GM21423 (cell line): ENCODE results near the gene LBX2.
A peak's percentile ranks its signal among the peaks of the same experiment; 100 is the strongest.

Experiments
- ATAC-seq: cut with Tn5 transposase; IDR thresholded peaks from one replicate; pipeline ENCODE4 v1.9.1; 2021; ENCODE audit warnings: mild to moderate bottlenecking, moderate library complexity; ENCODE audit not compliant: unreplicated experiment

The LBX2 gene

DNA sequence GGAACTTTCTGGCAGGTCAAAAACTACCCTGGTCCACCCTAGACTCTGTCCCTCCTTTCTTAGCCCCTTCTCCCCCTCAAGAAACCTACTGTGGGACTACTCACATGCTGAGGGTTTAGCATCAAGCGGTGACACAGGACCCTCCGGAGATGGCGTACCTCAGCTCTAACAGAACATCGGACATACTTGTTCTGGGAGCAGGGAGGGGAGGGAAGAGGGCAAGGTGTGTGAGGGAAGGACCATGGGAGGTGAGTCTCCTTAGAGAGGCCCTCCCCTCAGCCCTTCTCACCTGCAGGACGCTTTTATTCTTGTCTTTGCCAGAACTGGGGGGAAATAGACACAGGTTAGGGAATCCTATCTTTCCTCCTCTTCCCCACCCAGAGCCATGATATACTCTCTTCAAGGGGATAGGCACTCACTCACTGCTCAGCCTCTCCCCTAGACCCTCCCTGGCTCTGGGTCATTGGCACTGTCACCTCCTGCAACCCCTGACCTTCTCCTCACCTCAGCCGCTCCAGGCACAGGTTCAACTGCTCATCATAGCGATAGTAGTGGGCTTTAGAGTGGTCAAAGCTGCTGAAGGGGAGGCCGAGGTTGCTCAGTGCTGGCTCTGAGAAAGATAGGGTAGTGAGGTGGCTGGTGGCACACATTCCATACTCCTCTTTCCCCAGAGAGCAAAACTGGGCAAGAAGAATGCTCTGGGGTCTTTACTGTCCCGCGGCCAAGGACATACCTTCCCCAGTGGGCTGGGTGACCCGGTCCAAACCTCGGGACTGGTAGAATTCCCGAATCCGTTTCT is 6.2 kb upstream of the LBX2 start:
- no peak for ATAC-seq

DNA sequence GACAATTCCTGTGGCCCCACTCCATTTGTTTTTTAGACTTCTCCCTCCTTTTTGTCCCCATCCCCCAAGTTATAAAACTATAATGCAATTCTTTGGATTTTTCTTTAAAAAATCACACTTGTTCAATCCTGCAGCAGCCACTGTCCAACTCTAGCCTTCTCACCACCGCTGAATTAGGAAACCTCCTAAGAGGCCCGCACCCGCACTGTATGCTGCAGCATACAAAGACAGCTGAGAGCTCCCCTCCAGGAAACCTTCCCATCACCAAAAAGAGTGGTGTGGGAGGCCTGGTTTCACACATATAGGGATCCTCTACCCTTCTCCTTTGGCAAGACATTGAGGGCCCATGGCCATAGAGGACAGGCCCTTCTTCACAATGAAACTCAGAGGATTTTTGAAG is 5.2 kb upstream of the LBX2 start:
- ATAC-seq: no peak

DNA sequence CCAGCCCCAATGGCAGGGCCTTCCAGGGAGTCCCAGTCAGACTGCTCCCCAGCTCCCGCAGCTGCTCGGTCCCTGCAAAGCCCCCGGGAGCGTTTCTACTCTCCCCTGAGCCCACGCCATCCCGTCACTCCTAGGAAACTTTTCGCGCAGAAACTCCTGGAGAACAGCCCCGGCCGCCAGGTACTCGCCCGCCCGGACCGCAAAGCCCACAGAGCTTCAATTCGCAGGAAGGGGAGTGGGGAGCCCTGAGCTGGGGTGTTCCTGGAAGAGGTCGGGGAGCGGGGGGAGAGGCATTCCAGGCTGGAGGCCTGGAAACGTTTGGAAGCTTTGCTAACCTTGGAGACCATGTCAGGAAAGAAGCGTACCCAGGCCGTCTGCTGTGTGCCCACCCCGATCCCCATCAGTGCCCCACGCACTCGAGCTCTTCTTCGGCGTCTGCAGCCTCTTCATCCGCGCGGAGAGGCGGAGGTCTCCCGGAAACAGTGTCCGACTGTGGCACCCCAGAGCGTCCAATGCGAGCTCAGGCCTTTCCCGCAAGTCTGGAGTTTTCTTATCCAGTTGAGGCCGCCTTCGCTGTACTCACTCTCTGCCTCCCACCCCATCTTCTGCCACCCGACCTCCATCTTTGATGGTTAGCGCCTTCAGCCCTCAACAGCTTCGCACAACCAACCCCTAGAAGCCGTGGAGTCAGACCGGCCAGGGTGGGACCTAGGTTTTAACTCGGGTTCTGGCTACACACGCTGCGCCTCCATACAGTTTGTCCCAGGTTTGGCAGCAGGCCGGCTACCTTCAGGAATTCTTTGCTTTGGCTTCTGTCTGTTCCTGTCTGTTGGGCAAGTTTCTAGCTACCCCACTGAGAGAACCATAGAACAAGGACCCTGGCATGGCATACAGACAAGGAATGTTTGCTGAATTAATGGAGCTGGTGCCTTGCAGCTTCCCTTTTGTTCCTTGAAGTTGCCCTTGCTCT is 4.4 kb upstream of the LBX2 start:
- ATAC-seq: no peak

DNA sequence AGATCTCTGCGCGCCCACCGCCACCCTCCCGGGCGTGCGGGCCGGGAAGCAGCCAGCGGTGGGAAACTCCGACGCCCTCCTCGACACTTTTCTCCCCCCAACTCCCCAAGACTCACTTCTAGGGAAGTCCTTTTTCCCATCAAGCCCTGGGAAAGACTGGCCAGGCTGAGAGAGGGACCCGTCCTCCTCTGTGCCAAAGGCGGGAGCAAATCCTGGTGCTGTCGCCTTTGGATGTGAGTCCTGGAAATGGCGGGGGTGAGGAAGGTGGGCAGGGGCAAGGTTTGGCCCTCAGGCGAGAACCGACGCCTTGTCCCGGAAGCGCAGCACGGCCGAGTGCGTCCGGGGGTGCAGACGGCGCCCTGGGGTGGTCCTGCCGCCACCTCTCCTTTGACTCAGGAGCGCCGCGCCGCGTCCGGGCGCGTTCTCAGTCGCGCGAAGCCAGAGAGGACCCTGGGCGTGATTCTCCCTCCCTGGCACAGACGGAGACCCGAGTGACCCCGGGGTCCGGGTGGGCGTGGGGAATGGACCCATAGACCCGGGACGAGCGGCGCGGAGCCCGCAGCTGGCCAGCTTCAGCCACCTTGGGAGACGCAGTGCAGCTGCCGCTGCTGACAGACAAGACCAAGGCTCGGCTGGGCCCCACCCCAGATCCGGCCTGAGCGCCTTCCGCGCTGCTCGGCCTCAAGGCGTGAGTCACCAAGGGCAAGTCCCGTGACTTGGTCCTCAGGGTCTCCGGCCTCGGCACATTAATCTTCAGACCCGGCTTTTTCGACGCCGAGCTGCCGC is 3.5 kb upstream of the LBX2 start:
- ATAC-seq: peak; percentile 38

DNA sequence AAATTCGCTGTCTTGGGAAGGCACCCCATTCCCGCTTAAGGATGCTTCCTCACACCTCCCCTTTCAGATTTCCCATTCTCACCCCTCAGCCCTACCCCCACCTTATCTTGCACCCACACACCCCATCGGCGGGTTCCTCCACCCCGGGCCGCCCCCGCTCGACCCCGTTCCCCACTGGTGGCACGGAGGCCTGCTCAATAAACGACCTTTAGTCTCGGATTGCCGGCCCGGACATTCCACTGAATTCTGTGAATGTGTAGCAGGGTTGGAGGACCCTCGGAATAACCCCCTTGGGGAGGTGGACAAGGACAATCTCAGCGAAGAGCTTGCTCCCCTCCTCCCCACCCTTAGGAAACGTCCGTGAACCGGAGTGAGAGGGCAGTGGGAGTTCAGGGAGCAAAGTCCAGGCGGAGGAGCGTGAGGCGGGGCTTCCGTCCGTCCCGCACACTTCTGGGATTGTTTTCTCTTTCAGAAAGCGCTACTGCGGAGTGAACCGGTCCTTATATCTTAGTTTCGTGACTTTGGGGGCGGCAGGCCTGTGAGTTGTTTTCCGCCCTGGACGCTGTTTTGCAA is 2.8 kb upstream of the LBX2 start:
- ATAC-seq: no peak

DNA sequence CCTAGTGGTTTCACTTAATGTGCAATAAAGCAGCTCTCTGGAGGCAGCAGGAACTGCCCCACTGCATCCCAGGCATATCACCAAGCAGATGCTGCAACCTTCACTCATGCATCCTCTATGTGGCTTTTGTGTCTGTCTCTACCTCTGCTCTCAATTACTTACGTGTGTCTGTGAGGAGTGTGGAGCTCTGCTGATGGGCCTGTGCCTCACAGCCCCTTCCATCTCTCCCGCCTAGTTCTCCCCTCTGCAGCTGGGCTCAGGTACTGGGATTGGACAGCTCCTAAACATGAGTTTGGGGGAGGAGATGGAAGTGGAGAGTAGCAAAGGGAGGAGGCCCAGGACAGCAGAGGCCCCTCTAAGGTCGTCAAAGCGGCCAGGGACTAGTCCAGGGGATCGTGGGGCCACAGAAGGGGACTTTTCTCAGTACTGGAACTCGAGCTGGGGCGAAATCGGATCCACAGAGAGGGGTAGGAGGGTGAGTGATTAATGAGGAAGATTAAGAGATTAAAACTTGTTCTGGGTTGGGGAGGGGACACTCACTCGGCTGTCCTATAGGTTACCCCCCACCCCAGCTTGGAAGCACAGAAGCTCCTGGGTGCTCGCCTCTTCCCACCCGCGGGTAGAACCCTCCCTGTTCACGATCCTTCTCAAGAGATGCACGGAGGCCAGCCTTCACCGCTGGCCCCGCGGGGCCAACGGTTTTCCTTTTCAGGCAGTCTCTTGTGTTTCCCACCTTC is 2.1 kb upstream of the LBX2 start:
- ATAC-seq: no peak

DNA sequence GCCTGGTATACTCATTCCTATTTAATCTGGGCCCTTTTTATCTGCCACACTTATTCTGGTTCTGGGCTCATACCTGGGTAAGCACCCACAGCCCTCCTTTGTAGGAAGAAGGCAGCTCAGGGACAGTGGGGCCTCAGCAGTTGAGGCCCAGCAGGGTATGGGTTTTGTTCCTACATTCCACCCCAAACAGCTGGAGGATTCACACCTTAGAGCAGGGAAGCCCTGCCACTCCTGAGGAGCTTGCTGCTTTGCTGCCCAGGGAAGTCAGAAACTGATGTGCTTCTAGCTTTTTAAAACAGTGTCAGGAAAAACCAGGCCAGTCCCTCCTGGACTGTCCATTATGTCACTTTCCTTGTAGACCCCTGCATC is 1.2 kb upstream of the LBX2 start:
- ATAC-seq: no peak

DNA sequence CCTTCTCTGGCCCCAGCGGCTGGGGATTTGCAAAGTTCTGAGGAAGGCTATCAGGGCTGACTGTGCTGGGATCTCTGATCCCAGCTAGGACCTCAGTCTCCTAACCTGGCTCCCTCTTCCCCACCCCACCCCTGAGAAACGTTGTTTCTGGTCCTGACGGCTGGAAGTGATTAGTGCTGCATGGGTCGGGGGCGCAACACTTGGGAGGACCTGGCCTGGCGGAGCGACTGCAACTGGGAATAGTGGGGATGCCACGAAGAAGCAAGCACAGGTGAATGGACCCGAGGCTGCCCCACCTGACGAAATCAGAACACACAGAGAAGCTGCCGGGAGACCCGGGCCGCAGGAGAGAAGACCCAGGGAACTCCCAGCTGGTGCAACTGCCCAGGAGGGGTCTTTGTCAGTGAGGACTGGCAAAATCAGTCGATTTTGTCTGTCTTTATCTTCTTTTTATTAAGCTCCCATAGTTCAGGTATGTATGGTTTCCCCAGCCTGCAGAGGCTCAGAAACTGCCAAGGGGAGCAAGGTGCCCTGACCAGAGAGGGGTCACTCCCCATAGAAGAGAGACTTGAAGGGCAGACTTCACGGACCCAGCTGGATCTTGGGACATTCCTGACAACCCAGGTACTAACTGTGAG is 656 bp upstream of the LBX2 start:
- ATAC-seq: no peak

DNA sequence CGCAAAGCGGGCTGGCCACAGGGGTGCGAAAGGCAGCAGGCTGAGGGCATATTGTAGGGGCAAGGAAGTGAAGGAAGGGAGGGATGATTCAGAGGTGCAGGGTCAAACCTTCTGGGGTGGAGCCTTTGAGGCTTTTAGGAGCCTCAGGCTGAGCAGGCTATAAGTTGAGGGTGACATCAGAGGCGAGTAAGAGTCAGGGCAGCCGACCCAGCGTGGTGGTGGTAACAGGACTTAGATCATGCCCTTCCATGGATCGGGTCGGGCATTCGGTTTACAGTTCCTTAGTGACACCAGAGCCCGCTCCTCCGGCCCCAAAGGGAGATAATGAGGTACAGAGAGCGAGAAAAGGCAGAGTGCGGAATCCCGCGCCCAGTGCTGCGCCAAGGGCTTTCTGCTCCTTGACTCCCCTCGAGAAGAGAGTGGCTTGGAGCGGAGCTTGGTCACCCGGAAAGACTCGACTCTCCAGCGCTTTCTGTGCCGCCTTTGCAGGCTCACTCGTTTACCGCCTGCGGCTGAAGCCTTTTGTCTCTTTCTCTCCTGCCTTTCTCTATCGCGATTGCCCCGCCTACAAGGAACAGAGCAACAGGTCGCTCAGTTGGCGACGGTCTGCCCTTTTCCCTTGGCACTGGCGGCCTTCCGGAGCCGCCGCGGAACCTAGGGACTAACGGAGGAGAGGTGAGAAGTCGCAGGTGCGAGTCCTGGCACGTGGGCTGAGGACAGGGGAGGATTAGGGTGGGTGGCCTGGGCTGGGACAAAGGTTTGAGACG is 720 bp downstream of the LBX2 start:
- no peak for ATAC-seq

DNA sequence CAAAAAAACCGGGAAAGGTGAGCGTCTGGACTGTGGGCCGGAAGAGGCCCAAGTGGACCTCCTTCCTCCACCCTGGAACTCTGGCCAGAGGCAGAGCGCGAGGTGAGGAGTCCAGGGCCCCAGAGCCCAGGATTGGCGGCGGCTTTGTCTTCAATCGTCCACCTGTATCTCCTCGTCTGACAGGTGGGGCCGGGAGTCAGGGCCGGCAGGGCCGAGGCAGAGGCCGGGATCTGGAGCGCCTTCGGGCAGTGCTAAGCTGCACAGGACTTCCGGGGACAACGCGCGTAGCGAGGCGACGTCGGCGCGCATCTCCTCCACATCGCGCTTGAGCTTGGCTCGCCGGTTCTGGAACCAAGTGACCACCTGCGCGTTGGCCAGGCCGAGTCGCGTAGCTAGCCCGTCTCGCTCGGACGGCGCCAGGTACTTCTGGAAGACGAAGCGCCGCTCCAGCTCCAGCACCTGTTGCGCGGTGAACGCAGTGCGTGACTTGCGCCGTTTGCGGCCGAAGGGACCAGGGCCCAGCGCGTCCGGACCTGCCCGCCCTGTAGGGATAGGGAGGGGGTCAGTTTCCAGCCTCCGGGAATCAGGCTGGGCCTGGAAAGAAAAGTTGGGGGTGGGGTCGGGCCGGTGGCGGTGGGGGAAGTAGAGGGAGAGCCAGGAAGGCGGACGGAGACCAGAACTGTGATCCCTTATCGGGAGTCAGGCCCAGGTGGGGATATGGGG is 1.5 kb downstream of the LBX2 start:
- no peak for ATAC-seq

DNA sequence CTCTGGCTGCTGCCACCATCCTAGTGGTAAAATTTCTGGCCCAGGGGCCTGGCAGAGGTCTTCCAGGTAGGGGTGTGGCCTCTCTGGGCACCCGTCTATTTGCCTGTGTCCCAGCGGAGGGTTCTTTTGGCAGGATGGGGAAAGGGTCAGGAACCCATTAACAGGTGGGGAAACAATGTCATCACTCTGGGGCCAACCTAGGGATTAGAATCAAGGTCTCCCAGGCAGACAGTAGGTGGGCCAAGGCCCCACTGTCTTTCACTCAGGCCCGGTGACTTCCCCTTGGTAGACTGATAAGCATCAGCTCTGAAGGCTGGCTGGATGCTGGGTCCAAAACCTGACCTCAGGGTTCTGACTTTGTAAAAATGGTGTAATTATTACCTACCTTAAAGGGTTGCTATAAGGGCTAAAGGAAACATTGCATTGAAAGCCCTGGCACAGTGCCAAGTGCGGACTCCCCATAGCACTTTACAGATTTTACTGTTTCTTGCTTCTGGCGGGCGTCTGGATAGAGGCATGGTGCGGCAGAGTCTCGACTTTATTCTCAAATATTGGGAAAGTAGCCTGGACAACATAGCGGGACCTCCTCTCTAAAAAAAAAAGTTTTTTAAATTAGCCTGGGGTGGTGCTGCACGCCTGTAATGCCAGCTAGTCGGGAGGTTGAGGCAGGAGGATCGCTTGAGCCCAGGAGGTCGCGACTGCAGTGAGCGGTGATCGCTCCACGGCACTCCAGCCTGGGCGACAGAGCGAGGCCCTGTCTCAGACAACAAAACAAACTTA is 2.2 kb downstream of the LBX2 start:
- no peak for ATAC-seq

DNA sequence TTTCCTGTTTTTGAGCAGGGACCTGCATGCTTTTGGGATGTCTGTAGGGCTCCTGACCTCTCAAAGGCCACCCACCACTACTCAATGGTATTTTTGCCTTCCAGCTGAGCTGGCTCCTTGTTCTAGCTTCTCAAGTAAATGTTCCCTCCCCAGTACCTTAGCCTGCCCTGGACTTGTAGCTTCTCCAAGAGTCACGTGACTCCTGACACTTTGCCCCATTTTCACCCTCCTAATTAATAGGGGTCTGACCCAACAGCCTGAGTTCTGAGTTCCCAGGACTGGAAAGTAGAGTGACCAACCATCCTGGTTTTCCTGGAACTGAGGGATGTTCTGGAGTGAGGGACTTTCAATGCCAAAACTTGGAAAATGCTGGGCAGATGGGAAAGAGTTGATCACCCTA is 4.0 kb downstream of the LBX2 start:
- ATAC-seq: no peak

DNA sequence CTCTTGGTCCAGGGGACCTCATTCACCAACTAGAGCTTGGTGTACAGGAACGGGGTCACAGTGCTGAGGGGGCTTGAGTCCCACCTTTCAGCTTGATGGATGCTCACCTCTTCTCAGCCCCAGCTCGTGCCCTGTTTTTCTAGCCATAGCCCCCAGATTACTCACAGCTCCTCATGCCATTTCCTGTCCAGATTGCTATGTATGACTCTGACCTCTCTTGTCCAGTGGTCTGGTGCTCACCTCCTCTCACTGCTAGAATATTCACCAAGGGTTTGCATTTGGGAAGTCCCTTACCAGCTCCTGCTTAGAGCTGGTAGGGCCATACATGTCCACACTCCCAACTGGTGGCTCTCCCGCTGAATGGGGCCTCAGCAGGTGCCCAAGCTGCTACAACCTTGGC is 5.9 kb downstream of the LBX2 start:
- ATAC-seq: no peak

DNA sequence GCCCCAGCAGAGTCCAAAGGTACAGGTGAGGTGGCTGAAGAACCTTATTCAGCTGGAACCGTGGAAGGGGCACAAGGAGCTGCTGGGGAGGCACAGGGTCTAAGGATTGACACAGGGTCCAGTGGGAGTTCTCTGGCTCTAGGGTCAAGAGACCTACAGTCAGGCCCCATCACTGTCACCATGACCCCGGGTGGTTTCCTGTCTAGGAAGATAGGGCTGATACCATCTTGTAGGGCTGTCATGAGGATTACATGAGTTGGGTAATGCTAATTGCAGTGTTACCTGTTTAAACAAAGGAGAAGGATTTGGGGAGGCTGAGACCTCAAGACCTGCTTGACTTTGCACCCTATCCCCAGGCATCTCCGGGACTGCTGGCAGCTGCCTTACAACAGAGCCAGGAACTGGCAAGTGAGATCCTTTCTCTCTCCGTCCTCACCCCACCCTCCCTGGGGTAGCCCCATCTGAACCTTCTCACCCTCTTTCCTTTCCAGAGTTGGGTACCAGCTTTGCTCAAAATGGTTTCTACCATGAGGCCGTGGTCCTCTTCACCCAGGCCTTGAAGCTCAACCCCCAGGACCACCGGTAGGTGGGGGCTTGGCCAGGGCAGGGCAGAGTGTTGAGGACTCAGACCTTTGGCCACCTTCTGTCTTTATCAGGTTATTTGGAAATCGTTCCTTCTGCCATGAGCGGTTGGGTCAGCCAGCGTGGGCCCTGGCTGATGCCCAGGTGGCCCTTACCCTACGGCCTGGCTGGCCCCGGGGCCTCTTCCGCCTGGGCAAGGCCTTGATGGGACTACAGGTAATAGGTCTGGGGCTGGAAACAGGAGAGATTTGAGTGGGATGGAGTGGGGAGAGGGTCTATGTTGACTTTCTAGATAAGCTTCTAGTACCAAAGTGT is 7.5 kb downstream of the LBX2 start:
- no peak for ATAC-seq

DNA sequence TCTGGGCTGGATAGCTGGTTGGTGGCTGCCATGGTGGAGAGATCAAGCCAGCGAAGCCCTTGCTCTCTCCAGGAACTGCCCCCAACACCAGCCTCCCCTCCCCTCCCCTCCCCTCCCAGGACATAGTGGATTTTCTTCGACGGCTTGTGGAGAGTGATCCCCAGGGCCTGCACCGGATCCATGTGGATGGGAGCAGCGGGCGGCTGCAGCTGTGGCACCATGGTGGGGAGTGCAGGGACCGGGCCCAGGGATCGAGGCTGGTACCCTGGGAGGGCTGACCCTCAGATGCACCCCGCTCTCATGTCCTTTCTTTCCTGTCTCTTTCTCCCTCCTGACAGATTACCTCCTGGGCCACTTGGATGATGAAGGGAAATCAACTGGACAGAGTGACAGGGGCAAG is 9.5 kb downstream of the LBX2 start:
- no peak for ATAC-seq

DNA sequence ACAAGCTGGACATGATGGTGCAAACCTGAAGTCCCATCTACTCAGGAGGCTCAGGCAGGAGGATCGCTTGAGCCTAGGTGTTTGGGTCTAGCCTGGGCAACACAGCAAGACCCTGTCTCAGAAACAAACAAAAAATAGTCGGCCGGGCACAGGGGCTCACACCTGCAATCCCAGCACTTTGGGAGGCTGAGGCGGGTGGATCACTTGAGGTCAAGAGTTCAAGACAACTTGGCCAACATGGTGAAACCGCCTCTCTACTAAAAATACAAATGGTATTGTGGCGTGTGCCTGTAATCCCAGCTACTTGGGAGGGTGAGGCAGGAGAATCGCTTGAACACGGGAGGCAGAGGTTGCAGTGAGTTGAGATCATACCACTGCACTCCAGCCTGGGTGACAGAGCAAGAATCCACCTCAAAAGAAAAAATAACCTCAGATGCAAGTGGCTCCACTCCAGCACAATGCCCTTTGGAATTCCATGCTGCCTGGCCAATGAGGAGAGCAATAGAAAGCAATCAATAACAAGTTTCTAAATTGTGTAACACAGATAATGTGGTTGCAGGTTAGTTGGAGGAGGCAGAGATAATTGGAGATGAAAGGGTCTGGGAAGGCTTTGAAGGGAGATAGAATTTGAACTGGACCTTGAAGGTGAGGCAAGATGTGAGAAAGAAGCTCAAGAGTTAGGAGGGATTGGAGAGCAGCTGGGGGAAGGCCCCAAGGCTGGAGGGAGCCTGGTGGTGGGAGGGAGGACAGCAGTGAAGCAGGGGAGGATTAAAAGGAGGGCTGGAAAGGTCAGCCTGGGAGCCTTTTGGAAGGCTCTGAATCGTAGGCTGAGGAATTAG is 10.5 kb downstream of the LBX2 start:
- no peak for ATAC-seq
